ENCODE data around the gene PDZD7.

PDZD7 gene

GRCh38 chr10:101019440-101019703, 11.6 kb downstream of the PDZD7 start (continued):
- no peak for TF ChIP-seq PRDM2 (tag by site-specific recombination; IDR thresholded peaks at IDR 0.05; ENCODE audit: borderline replicate concordance)

DNA sequence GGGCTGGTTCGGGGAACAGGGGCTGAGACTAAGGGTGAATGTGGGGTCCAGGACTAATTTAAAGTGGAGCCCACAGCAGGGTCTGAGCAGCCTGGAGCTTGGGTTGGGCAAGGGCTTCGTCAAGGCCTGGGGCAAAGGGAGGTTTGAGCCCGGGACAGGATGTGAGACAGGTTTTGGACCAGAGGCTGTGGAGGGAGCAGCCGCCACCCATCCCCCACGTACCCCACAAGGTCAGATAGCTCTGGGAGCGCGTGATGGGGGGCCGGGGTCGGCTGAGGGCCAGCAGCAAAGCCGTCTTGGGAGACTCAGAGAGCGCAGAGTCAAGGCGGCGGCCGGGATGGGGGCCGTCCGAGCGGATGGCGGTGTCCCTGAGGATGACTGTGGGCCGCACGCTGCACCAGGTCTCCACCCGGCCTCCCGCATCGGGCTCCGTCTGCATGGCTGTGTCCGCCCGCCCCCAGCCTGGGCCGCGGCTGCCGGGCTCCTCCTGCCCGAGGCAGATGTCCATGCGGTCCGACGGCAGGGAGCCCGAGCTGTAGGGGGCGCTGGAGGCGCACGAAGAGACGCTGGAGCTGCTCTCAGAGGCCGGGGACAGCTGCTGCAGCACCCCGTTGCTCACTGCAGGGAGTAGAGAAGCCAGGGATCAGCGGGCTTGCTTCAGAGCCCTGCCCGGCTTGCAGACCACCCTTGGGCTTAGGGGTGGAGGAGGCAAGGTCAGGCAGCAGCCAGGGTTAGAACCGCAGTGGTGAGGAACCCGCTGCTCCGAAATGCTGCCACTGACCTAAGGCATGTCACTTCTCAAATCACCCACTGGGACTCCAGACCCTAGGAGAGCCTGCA, 12.1 kb downstream of the PDZD7 start:
- POLR2A ChIA-PET: interaction anchor here (0.7 to 1.7 kb wide), 4 partner anchors 13 to 73 kb away, joined by 3 to 9 read pairs (median 4); partner anchors contain the start of genes PDZD7 and SFXN3
- Histone ChIP-seq H3K4me1 (ENCODE audit: control insufficient read depth, insufficient read depth, low read length) (no peaks in the 10 kb centered on the region; the same call in 1 of the 2 replicates), H3K4me3 (ENCODE audit: low read depth, low read length) (no peak overlapping the region)
- TF ChIP-seq GLIS2 (tag by site-specific recombination; IDR thresholded peaks at IDR 0.05) (peak; percentile 65), PRDM2 (tag by site-specific recombination; IDR thresholded peaks at IDR 0.05; ENCODE audit: borderline replicate concordance) (no peak), ZNF302 (tag by site-specific recombination; IDR thresholded peaks at IDR 0.05; ENCODE audit: low read depth) (no peak), KLF17 (tag by site-specific recombination; IDR thresholded peaks at IDR 0.05) (peak; percentile 73; the same call in 1 of the 2 replicates), ZBTB8A (tag by site-specific recombination; IDR thresholded peaks at IDR 0.05) (peak; percentile 64), ZSCAN23 (tag by site-specific recombination; IDR thresholded peaks at IDR 0.05) (no peak), ZNF558 (tag by site-specific recombination; IDR thresholded peaks at IDR 0.05) (no peak), ZSCAN5A (tag by site-specific recombination; IDR thresholded peaks at IDR 0.05) (no peak), ZFP3 (tag by site-specific recombination; IDR thresholded peaks at IDR 0.05; ENCODE audit: low read depth) (no peak), ZNF501 (tag by site-specific recombination; IDR thresholded peaks at IDR 0.05) (peak; percentile 87; the same call in 1 of the 2 replicates), ZNF785 (tag by site-specific recombination; IDR thresholded peaks at IDR 0.05) (no peak), REPIN1 (tag by site-specific recombination; IDR thresholded peaks at IDR 0.05; ENCODE audit: low read depth) (no peak)
- TF ChIP-seq, protein P1, sequence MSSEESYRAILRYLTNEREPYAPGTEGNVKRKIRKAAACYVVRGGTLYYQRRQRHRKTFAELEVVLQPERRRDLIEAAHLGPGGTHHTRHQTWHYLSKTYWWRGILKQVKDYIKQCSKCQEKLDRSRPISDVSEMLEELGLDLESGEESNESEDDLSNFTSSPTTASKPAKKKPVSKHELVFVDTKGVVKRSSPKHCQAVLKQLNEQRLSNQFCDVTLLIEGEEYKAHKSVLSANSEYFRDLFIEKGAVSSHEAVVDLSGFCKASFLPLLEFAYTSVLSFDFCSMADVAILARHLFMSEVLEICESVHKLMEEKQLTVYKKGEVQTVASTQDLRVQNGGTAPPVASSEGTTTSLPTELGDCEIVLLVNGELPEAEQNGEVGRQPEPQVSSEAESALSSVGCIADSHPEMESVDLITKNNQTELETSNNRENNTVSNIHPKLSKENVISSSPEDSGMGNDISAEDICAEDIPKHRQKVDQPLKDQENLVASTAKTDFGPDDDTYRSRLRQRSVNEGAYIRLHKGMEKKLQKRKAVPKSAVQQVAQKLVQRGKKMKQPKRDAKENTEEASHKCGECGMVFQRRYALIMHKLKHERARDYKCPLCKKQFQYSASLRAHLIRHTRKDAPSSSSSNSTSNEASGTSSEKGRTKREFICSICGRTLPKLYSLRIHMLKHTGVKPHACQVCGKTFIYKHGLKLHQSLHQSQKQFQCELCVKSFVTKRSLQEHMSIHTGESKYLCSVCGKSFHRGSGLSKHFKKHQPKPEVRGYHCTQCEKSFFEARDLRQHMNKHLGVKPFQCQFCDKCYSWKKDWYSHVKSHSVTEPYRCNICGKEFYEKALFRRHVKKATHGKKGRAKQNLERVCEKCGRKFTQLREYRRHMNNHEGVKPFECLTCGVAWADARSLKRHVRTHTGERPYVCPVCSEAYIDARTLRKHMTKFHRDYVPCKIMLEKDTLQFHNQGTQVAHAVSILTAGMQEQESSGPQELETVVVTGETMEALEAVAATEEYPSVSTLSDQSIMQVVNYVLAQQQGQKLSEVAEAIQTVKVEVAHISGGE (tag by site-specific recombination; conservative IDR thresholded peaks at IDR 0.05; ENCODE audit: low read depth): 0 out of 2 replicates have a peak, but pooled peaks have one; percentile 23
- TF ChIP-seq, protein P2, sequence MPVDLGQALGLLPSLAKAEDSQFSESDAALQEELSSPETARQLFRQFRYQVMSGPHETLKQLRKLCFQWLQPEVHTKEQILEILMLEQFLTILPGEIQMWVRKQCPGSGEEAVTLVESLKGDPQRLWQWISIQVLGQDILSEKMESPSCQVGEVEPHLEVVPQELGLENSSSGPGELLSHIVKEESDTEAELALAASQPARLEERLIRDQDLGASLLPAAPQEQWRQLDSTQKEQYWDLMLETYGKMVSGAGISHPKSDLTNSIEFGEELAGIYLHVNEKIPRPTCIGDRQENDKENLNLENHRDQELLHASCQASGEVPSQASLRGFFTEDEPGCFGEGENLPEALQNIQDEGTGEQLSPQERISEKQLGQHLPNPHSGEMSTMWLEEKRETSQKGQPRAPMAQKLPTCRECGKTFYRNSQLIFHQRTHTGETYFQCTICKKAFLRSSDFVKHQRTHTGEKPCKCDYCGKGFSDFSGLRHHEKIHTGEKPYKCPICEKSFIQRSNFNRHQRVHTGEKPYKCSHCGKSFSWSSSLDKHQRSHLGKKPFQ (tag by site-specific recombination; IDR thresholded peaks at IDR 0.05): no peak

More for the DNA sequence above, 12.1 kb downstream of the PDZD7 start:
- Histone ChIP-seq H3K9me3 (ENCODE audit: control insufficient read depth, insufficient read depth, low read depth, low read length) (no peaks in the 10 kb centered on the region), H3K36me3 (ENCODE audit: control insufficient read depth in 2 of 2, insufficient read depth in 1 of 2, low read length in 2 of 2) (no peaks in the 10 kb centered on the region), H3K27ac (ENCODE audit: extremely low read depth, low read depth, low read length) (no peak overlapping the region)
- CTCF ChIA-PET: interaction anchor here (0.5 to 7.2 kb wide), 32 partner anchors 11 to 1623 kb away, joined by 3 to 274 read pairs (median 5); partner anchors contain the start of genes KAZALD1, LZTS2, MRPL43 and PDZD7
